Ammon's horn (tissue), 1 donor: ENCODE results near the gene DSG1.
"Not testable (repeated sequence)": the region's sequence is repeated elsewhere in the genome, so short reads cannot be mapped to it uniquely, and the experiment has no call there.

Source experiments
- DNase-seq: peaks from one replicate; pipeline ENCODE4 v3.0.0-alpha.2; 2016; ENCODE audit warnings: low spot score

Gene DSG1

GRCh38 chr18:31343454-31343853, 25.5 kb downstream of the DSG1 start:
- DNase-seq, result no peak

GRCh38 chr18:31353336-31353735, 35.4 kb downstream of the DSG1 start:
- not testable (repeated sequence) for DNase-seq

- DNase-seq, result no peak
These were observed 37.0 kb downstream of the DSG1 start for GRCh38 chr18:31354990-31355389.

GRCh38 chr18:31356025-31356424, 38.1 kb downstream of the DSG1 start:
- no peak for DNase-seq

GRCh38 chr18:31364190-31364589, 46.2 kb downstream of the DSG1 start:
- no peak for DNase-seq

- DNase-seq, result no peak
These were observed 51.5 kb downstream of the DSG1 start for GRCh38 chr18:31369478-31369877.

- DNase-seq, result no peak
These were observed 54.0 kb downstream of the DSG1 start for GRCh38 chr18:31371989-31372388.

- no peak for DNase-seq
These were observed 55.7 kb downstream of the DSG1 start for GRCh38 chr18:31373641-31374040.

GRCh38 chr18:31376477-31376876, 58.5 kb downstream of the DSG1 start, which contains the start of gene DSG4:
DSG4 (plus strand) TSS chr18:31376777; CDS start chr18:31376912, 135 bp downstream.
- DNase-seq, result no peak

- no peak for DNase-seq
These were observed 63.0 kb downstream of the DSG1 start for GRCh38 chr18:31380912-31381311.

GRCh38 chr18:31382107-31382506, 64.1 kb downstream of the DSG1 start:
- no peak for DNase-seq

- DNase-seq, result no peak
These were observed 68.8 kb downstream of the DSG1 start for GRCh38 chr18:31386741-31387140.

GRCh38 chr18:31393286-31393685, 75.3 kb downstream of the DSG1 start:
- DNase-seq, result no peak

GRCh38 chr18:31396796-31397612, 79.0 kb downstream of the DSG1 start:
- no peak for DNase-seq

GRCh38 chr18:31398191-31398590, 80.2 kb downstream of the DSG1 start:
- DNase-seq, result no peak

- DNase-seq, result no peak
These were observed 81.5 kb downstream of the DSG1 start for GRCh38 chr18:31399306-31400032.

- no peak for DNase-seq
These were observed 83.4 kb downstream of the DSG1 start for GRCh38 chr18:31401156-31402025.

- DNase-seq, result no peak
These were observed 84.0 kb downstream of the DSG1 start for GRCh38 chr18:31402026-31402373.

- no peak for DNase-seq
These were observed 85.4 kb downstream of the DSG1 start for GRCh38 chr18:31403409-31403808.
